ENCODE results near the gene RAVER1.

The RAVER1 gene

DNA sequence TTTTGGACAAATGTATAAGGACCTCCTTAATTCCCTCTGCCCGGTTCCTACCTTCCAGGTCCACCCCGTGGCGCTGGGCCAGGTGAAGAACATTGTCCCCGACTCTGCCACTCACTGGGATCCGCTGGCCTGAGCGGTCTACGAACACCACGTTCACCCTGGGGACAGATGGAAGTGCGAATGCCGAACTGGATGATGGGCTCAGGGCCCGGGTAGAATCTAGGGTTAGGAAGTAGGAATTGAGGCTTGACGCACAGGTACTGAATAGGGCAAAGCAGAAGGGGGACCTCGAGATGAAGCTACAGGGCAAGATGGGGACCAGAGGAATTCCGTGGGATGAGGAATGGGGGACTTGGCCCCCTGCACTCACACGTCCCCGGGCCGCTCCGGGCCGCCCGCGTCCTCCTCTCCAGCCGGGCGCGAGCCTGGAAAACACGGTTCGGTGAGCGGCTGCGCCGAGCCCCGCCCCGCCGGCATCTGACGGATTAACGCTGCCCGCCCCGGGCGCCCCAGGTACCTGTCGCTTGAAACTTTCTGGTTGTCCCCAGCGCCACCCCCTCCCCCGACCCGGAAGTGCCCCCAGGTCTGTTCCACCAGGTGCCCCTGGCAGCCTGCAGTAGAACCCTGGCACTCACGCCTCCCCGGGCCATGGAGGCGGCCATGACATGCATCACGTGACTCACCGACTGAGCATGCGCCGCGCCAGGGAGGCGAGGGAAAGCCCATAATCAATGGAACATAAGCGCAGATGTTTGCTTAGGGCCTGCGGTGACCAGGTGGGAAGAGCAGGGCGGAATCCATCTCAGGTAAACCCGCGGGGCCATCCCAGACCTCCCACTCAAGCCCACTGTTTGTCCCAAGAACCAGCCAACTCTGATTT is 17.8 kb downstream of the RAVER1 start, which contains the start of gene FDX2 (continued):
- TF ChIP-seq, protein P1, sequence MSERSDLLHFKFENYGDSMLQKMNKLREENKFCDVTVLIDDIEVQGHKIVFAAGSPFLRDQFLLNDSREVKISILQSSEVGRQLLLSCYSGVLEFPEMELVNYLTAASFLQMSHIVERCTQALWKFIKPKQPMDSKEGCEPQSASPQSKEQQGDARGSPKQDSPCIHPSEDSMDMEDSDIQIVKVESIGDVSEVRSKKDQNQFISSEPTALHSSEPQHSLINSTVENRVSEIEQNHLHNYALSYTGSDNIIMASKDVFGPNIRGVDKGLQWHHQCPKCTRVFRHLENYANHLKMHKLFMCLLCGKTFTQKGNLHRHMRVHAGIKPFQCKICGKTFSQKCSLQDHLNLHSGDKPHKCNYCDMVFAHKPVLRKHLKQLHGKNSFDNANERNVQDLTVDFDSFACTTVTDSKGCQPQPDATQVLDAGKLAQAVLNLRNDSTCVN (tag by site-specific recombination; optimal IDR thresholded peaks at IDR 0.05) = peak; percentile 84
- TF ChIP-seq ZNF394 (tag by site-specific recombination; IDR thresholded peaks at IDR 0.05; ENCODE audit: borderline replicate concordance) (no peak; the same call in 1 of the 2 replicates), PRDM1 (tag by site-specific recombination; IDR thresholded peaks at IDR 0.05) (no peak), ZNF354C (tag by site-specific recombination; IDR thresholded peaks at IDR 0.05; ENCODE audit: borderline replicate concordance, low read depth) (no peak), RBAK (tag by site-specific recombination; IDR thresholded peaks at IDR 0.05) (no peak), ZNF529 (tag by site-specific recombination; IDR thresholded peaks at IDR 0.05; ENCODE audit: insufficient replicate concordance) (no peak), ZNF768 (tag by site-specific recombination; IDR thresholded peaks at IDR 0.05) (no peak), ZNF23 (tag by site-specific recombination; IDR thresholded peaks at IDR 0.05; ENCODE audit: borderline replicate concordance) (no peak), ZNF350 (tag by site-specific recombination; IDR thresholded peaks at IDR 0.05) (no peak), KLF16 (tag by site-specific recombination; IDR thresholded peaks at IDR 0.05) (peak; percentile 63; the same call in 1 of the 2 replicates), BCL11B (tag by site-specific recombination; IDR thresholded peaks at IDR 0.05; ENCODE audit: low read depth) (no peak), ZNF521 (tag by site-specific recombination; IDR thresholded peaks at IDR 0.05) (no peak), ZNF138 (tag by site-specific recombination; IDR thresholded peaks at IDR 0.05; ENCODE audit: borderline replicate concordance) (no peak), HOXA7 (CRISPR knock-in tag; IDR thresholded peaks at IDR 0.05; ENCODE audit: borderline replicate concordance) (no peak), ZNF311 (tag by site-specific recombination; IDR thresholded peaks at IDR 0.05; ENCODE audit: borderline replicate concordance) (no peak), TRIM28 (IDR thresholded peaks at IDR 0.05; ENCODE audit: borderline replicate concordance, low read length) (no peak), ZBTB8A (tag by site-specific recombination; IDR thresholded peaks at IDR 0.05) (peak; percentile 36; the same call in 1 of the 2 replicates), ZNF600 (tag by site-specific recombination; IDR thresholded peaks at IDR 0.05) (0 out of 2 replicates have a peak, but pooled peaks have one; percentile 37), HOXD13 (CRISPR knock-in tag; IDR thresholded peaks at IDR 0.05; ENCODE audit: borderline replicate concordance) (no peak), ZNF426 (tag by site-specific recombination; IDR thresholded peaks at IDR 0.05) (no peak), ZNF121 (tag by site-specific recombination; IDR thresholded peaks at IDR 0.05) (no peak), KLF9 (tag by site-specific recombination; IDR thresholded peaks at IDR 0.05; ENCODE audit: low read depth) (peak; percentile 83), ZNF677 (tag by site-specific recombination; IDR thresholded peaks at IDR 0.05) (no peak), ZNF449 (tag by site-specific recombination; IDR thresholded peaks at IDR 0.05) (no peak; the same call in 1 of the 2 replicates), ZXDB (tag by site-specific recombination; IDR thresholded peaks at IDR 0.05) (peak; percentile 92), ZFP37 (tag by site-specific recombination; IDR thresholded peaks at IDR 0.05) (peak; percentile 85; the same call in 1 of the 2 replicates), ZNF621 (tag by site-specific recombination; IDR thresholded peaks at IDR 0.05) (no peak), ZNF132 (tag by site-specific recombination; IDR thresholded peaks at IDR 0.05; ENCODE audit: borderline replicate concordance) (no peak), GLIS1 (tag by site-specific recombination; IDR thresholded peaks at IDR 0.05) (peak; percentile 44), OVOL3 (tag by site-specific recombination; IDR thresholded peaks at IDR 0.05) (no peak), ZNF157 (tag by site-specific recombination; IDR thresholded peaks at IDR 0.05) (no peak), MYNN (tag by site-specific recombination; IDR thresholded peaks at IDR 0.05; ENCODE audit: borderline replicate concordance) (no peak), SP2 (tag by site-specific recombination; IDR thresholded peaks at IDR 0.05) (peak; percentile 56), EGR2 (tag by site-specific recombination; IDR thresholded peaks at IDR 0.05; ENCODE audit: low read depth) (0 out of 2 replicates have a peak, but pooled peaks have one; percentile 9)
- TF ChIP-seq, protein P2, sequence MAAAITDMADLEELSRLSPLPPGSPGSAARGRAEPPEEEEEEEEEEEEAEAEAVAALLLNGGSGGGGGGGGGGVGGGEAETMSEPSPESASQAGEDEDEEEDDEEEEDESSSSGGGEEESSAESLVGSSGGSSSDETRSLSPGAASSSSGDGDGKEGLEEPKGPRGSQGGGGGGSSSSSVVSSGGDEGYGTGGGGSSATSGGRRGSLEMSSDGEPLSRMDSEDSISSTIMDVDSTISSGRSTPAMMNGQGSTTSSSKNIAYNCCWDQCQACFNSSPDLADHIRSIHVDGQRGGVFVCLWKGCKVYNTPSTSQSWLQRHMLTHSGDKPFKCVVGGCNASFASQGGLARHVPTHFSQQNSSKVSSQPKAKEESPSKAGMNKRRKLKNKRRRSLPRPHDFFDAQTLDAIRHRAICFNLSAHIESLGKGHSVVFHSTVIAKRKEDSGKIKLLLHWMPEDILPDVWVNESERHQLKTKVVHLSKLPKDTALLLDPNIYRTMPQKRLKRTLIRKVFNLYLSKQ (tag by site-specific recombination; IDR thresholded peaks at IDR 0.05; ENCODE audit: borderline replicate concordance) = no peak
- TF ChIP-seq, protein P3, sequence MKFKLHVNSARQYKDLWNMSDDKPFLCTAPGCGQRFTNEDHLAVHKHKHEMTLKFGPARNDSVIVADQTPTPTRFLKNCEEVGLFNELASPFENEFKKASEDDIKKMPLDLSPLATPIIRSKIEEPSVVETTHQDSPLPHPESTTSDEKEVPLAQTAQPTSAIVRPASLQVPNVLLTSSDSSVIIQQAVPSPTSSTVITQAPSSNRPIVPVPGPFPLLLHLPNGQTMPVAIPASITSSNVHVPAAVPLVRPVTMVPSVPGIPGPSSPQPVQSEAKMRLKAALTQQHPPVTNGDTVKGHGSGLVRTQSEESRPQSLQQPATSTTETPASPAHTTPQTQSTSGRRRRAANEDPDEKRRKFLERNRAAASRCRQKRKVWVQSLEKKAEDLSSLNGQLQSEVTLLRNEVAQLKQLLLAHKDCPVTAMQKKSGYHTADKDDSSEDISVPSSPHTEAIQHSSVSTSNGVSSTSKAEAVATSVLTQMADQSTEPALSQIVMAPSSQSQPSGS (tag by site-specific recombination; IDR thresholded peaks at IDR 0.05; ENCODE audit: low read depth) = no peak

All from HEK293 (cell line).